Activated naive CD8-positive, alpha-beta T cell treated with anti-CD3 and anti-CD28 coated beads, Interleukin-2, amount 50 U/mL, for 24 hours (primary cell): Measurements from ENCODE around the gene ESAM.

ENCODE experiments used
- ATAC-seq: fragments of 150-1000 bp; cut with Tn5 transposase; one replicate; pipeline ENCODE4 v1.10.0; 2021
- DNase-seq: peaks from one replicate; pipeline ENCODE4 v3.0.0; 2021
- H3K27ac Mint-ChIP-seq: one replicate; pipeline ENCODE4 v1.8.0; 2021; ENCODE audit warnings: mild to moderate bottlenecking, mixed read lengths
- H3K27me3 Mint-ChIP-seq: one replicate; pipeline ENCODE4 v1.8.0; 2021; ENCODE audit warnings: mixed read lengths
- H3K36me3 Mint-ChIP-seq: one replicate; pipeline ENCODE4 v1.8.0; 2021; ENCODE audit warnings: low read depth, mixed read lengths
- H3K4me1 Mint-ChIP-seq: one replicate; pipeline ENCODE4 v1.8.0; 2021; ENCODE audit warnings: mixed read lengths
- H3K4me3 Mint-ChIP-seq: one replicate; pipeline ENCODE4 v1.8.0; 2021; ENCODE audit warnings: mild to moderate bottlenecking, moderate library complexity, mixed read lengths
- H3K9me3 Mint-ChIP-seq: one replicate; pipeline ENCODE4 v1.8.0; 2021; ENCODE audit warnings: mixed read lengths

ESAM gene

DNA sequence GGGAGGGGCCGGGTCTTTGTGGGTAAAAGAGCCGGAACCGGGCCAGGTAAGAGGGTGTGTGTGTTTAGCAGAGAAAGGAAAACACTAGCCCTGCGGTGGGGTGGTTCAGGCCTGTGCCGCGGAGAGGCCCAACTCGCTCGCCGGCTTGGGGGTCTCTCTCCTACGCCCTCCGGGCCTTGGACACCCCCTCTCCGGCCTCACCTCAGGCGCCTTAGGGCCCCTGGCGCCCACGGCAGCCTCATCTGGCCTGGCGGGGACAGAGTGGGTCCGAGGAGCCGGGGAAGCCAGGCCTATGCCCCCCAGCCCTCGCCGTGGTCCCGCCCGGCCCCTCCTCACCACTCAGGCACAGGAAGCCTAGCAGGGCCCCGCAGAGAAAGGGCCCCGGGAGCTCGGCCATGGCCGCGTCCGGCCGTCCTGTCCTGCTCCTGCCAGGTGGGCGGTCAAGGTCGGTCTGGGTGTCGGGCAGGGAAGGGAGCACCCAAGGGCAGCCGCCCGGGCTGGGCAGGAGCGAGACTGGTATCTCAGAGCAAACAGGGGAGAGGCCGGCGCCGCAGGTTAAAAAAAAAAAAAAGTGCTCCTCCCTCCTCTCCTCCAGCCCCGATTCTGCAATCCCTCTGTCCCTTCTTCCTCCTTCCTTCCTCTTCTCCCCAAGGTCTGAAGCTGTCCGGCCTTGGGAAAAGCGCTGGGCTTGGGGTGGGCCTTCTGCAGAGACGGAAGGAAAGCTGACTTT, 10.2 kb downstream of the ESAM start, which contains the start of gene VSIG2:
TSS of gene VSIG2 (minus strand) at position 515 of the 730 bp plus-strand sequence. CDS start at position 397, 118 bp downstream.
- peaks cover 11% of the 10 kb centered on the region for H3K27me3 Mint-ChIP-seq
- DNase-seq (no peak), ATAC-seq (no peak)
- no peaks in the 10 kb centered on the region for H3K36me3 Mint-ChIP-seq
- H3K4me1 Mint-ChIP-seq: peaks cover 15% of the 10 kb centered on the region
- no peaks in the 10 kb centered on the region for H3K9me3 Mint-ChIP-seq
- H3K27ac Mint-ChIP-seq: peak within 1 kb of the TSS; percentile 35
- H3K4me3 Mint-ChIP-seq: peak within 1 kb of the TSS; percentile 58

DNA sequence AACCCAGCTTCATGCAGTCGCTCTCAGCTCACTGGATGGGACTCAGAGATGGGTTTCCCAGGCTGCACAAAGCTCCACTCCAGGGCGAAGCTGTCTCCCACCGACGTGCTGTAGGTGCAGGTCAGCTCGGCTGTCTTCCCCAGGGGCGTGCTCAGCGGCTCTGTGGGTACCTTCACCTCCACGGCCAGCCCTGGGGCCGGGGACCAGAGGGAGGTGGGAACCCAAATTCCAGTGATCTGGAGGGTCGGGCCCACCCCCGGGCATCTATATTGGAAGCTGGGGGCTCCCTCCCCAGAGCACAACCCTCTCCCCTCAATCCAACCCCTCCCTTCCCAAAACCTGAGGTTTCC, 10.7 kb downstream of the ESAM start:
- peaks cover 19% of the 10 kb centered on the region for H3K4me1 Mint-ChIP-seq
- H3K9me3 Mint-ChIP-seq: no peaks in the 10 kb centered on the region
- peaks cover 7% of the 10 kb centered on the region for H3K27me3 Mint-ChIP-seq
- no peak overlapping the region for H3K4me3 Mint-ChIP-seq
- no peak for DNase-seq
- no peak overlapping the region for H3K27ac Mint-ChIP-seq
- ATAC-seq: no peak
- H3K36me3 Mint-ChIP-seq: no peaks in the 10 kb centered on the region

DNA sequence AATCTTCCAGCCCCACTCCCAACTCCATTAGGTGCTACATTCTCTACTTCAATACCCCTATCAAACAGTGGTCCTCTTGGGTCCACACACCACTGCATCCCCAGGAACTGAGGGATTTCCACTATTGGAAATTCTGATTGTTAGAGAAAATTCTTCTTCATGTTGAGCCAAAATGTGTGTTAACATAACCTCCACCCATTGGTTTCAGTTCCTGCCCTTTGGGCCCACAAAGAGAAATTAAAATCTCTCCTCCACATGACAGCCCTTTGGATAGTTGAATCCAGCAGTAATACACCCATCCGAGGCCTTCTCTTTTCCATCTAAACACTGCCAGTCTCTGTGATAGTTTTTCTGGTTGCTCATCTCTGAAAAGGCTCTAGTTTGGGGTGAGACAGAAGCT, 12.2 kb downstream of the ESAM start:
- H3K27ac Mint-ChIP-seq: no peak overlapping the region
- H3K27me3 Mint-ChIP-seq: peaks cover 2% of the 10 kb centered on the region
- no peaks in the 10 kb centered on the region for H3K36me3 Mint-ChIP-seq
- H3K4me1 Mint-ChIP-seq: peaks cover 21% of the 10 kb centered on the region
- no peaks in the 10 kb centered on the region for H3K9me3 Mint-ChIP-seq
- ATAC-seq: no peak
- DNase-seq: no peak
- H3K4me3 Mint-ChIP-seq: no peak overlapping the region

DNA sequence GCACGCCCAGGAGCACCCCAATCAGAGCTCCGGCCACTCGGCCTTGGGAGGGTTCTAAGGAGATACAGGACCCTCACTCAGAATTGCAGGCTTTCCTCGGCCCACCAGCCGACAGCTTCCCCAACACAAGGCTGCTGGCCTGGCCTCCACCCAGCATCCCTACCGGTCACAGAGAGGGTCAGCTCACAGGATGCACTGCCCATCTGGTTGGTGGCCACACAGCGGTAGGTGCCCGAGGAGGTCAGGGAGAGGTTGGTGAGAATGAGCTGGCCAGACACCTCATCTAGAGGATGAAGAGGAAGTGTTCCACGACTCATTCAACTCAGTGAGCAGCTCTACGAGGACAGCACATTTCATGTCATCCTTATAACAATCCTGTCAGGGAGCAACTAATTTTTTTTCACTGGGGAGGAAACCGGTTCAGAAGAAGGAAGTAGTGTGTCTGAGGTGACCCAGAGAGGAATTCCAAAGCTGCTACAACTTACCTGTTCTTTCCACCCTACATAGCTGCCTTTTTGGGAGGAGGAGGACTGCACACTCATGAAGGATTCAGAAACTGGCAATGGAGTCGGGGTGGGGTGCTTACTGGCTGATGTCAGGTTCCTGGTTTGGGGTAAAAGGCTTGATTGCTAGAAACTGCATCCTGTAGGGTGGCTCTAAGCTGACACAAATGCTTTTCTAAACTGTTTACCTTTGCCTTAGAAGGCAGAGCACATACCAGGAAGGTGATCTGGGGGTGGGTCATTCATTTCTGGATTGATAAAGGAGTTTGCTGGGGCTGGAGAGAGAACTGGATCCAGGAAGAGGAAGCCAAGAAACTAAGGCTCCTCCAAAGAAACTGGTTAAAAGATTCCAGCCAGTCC, 13.4 kb downstream of the ESAM start:
- Mint-ChIP-seq H3K4me1 (peaks cover 21% of the 10 kb centered on the region), H3K4me3 (no peak overlapping the region), H3K27me3 (peaks cover 2% of the 10 kb centered on the region), H3K9me3 (no peaks in the 10 kb centered on the region), H3K27ac (no peak overlapping the region), H3K36me3 (no peaks in the 10 kb centered on the region)
- DNase-seq (no peak), ATAC-seq (no peak)

DNA sequence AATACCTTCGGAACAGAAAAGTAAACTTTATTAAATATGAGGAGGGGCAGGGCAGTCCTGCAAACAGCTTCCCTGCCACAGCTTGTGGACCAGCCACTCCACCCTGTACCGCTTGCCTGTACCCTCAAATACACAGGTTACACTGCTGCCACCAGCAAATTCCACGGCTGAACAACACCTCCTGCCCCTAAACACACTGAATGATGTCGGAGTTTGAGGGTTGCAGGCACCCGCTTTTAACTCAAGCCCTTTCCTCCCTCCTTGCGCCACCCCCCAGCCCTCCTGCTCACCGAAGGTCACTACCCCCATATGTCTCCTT, 14.0 kb downstream of the ESAM start:
- ATAC-seq (no peak), DNase-seq (no peak)
- Mint-ChIP-seq H3K9me3 (no peaks in the 10 kb centered on the region), H3K4me3 (no peak overlapping the region), H3K36me3 (no peaks in the 10 kb centered on the region), H3K4me1 (peaks cover 21% of the 10 kb centered on the region), H3K27me3 (peaks cover 2% of the 10 kb centered on the region), H3K27ac (no peak overlapping the region)

DNA sequence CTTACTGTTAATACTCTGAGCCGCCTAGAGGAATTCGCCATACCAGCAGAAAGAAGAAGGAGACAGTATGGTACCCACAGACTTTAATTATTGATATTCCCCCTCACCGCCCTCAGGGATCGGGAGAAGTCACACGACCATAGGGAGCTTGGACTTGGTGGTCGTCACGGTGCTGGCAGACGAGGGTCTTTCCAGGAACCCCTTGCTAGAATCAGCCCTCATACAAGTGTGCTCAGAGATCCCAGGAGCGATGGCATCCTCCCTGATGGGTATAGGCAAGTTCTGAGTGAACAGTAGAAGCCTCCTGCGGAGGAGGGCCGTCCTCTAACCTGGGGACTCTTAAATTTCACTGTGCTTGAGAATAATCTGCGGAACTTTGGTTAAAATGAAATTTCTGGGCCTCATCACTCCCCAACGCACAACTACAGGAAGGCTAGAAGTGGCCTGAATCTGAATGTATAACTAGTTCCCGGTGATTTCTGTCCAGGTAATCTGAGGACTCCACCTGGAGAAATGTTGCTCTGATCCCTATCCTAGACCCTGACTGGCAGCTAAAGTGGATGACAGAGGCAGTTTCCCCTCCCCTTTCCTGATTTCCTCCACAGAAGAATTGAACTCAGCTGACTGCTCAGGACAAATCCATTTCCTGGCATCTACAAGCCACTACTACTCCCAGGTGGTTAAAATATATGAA, 14.5 kb downstream of the ESAM start:
- H3K9me3 Mint-ChIP-seq: no peaks in the 10 kb centered on the region

DNA sequence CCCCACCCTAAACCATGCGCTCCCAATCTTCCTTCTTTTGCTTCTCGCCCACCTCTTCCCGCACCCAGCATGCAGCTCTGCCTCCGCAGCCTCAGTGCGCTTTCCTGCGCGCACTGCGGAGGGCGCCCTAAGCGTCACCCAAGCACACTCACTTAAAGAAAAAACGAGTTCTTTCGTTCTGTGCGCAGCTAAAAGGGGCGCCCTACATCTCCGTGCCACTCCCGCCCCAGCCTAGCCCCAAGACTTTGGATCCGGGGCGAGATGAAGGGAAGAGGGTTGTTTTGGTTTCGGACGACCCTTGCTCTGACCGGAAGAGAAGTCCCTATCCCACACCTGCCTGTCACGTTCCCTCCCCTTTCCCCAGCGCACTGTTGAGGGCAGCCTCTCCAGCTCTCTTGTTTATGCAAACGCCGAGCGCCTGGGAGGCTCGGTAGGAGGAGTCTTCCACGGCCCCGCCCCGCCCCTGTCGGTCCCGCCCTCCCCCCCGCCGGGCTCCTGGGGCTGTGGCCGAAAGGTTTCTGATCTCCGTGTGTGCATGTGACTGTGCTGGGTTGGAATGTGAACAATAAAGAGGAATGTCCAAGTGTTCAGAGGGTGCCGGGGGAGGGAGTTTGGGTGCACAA, 15.4 kb downstream of the ESAM start:
- no peaks in the 10 kb centered on the region for H3K9me3 Mint-ChIP-seq
- peak overlapping the region; percentile 84 for H3K4me3 Mint-ChIP-seq
- H3K36me3 Mint-ChIP-seq: no peaks in the 10 kb centered on the region
- peaks cover 5% of the 10 kb centered on the region for H3K27me3 Mint-ChIP-seq
- peak overlapping the region; percentile 78 for H3K27ac Mint-ChIP-seq
- ATAC-seq (peak; percentile 82), DNase-seq (peak; percentile 79)
- peaks cover 18% of the 10 kb centered on the region for H3K4me1 Mint-ChIP-seq

More for the DNA sequence above, 14.5 kb downstream of the ESAM start:
- DNase-seq: no peak
- Mint-ChIP-seq H3K4me3 (peak overlapping the region; percentile 84), H3K4me1 (peaks cover 19% of the 10 kb centered on the region), H3K27ac (no peak overlapping the region), H3K36me3 (no peaks in the 10 kb centered on the region), H3K27me3 (peaks cover 2% of the 10 kb centered on the region)
- ATAC-seq: no peak

DNA sequence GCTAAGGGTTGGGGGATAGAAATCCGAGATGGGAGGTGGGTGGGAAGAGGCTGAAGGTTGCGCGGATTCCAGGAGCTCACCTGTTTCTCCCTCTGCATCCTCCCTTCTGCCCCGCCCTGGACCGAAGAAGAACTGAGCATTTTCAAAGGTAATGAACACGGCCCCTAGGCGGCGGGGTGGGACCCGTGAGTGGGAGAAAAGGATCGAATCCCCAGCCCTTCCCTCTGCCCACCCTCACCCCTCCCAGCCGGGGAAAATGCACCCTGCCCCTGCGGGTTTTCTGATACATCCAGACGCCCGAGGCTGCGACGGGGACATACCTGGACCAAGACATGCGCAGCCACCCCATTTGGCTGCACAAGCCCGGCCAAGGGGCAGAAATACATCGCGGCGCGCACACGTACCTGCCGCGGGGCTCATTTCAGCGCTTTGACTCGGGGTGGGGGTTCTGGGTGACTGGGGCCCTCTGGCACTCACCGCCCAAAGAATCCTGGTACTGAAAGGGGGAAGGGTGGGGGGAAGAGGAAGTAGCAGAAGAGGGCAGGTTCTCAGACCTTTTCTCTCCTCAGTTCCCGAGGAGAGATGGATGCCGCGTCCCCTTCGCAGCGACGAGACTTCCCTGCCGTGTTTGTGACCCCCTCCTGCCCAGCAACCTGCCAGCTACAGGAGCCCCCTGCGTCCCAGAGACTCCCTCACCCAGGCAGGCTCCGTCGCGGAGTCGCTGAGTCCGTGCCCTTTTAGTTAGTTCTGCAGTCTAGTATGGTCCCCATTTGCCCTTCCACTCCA, 16.1 kb downstream of the ESAM start:
- DNase-seq (peak; percentile 55), ATAC-seq (peak; percentile 6)
- Mint-ChIP-seq H3K9me3 (no peaks in the 10 kb centered on the region), H3K4me1 (peaks cover 18% of the 10 kb centered on the region), H3K27me3 (peaks cover 12% of the 10 kb centered on the region), H3K4me3 (peak overlapping the region; percentile 84), H3K27ac (peak overlapping the region; percentile 78), H3K36me3 (no peaks in the 10 kb centered on the region)

DNA sequence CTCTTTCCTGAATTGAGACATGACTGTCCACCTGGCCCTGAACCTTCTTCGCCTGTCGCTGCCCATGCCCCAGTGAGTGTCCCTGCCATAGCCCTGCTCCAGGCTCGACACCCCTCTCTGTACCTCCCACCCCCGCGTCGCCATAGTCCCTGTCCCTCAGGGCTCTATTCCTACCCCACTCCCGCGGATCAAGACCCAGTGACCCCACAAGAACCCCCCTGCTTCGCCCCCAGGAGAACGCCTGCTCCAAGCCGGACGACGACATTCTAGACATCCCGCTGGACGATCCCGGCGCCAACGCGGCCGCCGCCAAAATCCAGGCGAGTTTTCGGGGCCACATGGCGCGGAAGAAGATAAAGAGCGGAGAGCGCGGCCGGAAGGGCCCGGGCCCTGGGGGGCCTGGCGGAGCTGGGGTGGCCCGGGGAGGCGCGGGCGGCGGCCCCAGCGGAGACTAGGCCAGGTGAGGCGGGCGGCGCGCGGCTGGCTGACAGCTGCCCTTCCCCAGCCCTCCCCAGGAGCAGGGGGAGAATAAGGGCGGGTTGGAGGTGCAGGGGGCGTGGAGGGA, 16.7 kb downstream of the ESAM start:
- Mint-ChIP-seq H3K27ac (no peak overlapping the region), H3K27me3 (peaks cover 15% of the 10 kb centered on the region), H3K36me3 (no peaks in the 10 kb centered on the region), H3K4me1 (peaks cover 24% of the 10 kb centered on the region), H3K9me3 (no peaks in the 10 kb centered on the region), H3K4me3 (peak overlapping the region; percentile 41)
- ATAC-seq (no peak), DNase-seq (no peak)

DNA sequence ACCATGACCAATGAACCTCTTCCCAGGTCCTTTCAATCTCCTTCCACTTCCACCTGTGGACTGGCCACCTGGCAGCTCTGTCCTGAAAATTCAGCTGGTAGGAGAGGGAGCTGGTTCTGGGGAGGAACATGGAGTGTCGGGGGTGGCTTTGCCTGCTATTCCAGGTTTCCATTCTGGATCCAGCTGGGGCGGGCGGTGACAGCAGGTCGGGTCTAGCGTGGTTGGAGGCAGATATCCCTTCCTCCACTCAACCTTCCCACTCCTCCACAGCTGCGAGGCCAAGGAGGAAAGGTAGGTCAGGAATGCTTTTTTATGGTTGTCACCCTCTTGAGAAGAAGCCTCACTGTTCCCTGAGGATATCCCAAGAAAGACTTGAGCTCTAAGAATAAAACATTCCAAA, 19.0 kb downstream of the ESAM start:
- H3K9me3 Mint-ChIP-seq: no peaks in the 10 kb centered on the region
- ATAC-seq (no peak), DNase-seq (no peak)
- no peak overlapping the region for H3K4me3 Mint-ChIP-seq
- no peaks in the 10 kb centered on the region for H3K36me3 Mint-ChIP-seq
- H3K27me3 Mint-ChIP-seq: peaks cover 21% of the 10 kb centered on the region
- no peak overlapping the region for H3K27ac Mint-ChIP-seq
- peaks cover 22% of the 10 kb centered on the region for H3K4me1 Mint-ChIP-seq

DNA sequence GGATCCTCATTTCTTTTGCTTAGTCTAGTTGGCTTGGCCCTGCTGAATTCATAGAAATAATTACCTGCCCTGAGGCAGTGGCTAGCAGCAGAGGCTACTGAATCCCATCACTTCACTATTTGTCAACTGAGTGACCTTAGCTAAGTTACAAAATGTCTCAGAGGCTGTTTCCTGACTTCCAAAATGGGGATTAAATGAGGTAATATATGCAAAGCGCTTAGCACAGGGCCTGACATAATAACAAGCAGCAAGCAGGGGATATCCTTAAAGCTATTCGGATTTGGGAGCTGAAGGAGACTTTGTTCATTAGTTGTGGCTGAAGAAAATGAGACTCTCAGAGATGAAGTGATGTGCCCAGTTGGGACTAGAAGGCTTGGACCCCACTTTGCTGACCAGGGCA, 19.5 kb downstream of the ESAM start:
- H3K4me1 Mint-ChIP-seq: peaks cover 22% of the 10 kb centered on the region
- DNase-seq: no peak
- H3K36me3 Mint-ChIP-seq: no peaks in the 10 kb centered on the region
- peaks cover 21% of the 10 kb centered on the region for H3K27me3 Mint-ChIP-seq
- no peak overlapping the region for H3K27ac Mint-ChIP-seq
- ATAC-seq: no peak
- no peaks in the 10 kb centered on the region for H3K9me3 Mint-ChIP-seq
- H3K4me3 Mint-ChIP-seq: no peak overlapping the region

DNA sequence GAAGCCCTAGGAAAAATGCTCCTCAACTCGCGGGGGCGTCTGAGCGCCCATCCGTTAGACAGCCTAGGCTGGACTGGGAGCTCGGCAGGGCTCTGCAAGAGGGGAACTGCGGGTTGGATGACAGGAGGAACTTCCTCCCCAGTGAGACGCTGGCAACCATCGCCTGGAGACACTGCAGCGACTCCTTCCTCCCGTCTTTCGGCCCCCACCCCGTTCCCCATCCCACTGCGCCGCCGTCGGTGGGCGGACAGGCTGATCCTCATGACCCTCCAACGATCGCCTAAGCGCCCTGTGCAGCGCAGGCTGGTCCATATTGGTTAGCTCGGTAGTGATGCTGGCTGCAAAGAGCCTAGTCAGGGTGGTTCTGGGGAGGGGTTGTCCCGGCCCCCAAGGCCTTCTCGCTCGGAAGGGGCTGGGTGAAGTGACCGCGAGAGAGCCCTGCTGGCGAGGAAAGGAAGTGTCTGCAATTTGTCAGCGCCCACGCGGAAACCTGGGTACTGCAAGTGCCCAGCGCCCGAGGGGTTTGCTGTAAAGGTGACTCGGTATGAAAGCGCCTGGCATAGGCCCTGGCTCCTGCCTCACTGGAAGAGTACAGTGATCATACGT, 21.7 kb downstream of the ESAM start:
- DNase-seq (peak; percentile 69), ATAC-seq (peak; percentile 39)
- Mint-ChIP-seq H3K4me3 (peak overlapping the region; percentile 81), H3K27ac (no peak overlapping the region), H3K4me1 (peaks cover 16% of the 10 kb centered on the region), H3K9me3 (no peaks in the 10 kb centered on the region), H3K27me3 (peaks cover 21% of the 10 kb centered on the region), H3K36me3 (no peaks in the 10 kb centered on the region)

DNA sequence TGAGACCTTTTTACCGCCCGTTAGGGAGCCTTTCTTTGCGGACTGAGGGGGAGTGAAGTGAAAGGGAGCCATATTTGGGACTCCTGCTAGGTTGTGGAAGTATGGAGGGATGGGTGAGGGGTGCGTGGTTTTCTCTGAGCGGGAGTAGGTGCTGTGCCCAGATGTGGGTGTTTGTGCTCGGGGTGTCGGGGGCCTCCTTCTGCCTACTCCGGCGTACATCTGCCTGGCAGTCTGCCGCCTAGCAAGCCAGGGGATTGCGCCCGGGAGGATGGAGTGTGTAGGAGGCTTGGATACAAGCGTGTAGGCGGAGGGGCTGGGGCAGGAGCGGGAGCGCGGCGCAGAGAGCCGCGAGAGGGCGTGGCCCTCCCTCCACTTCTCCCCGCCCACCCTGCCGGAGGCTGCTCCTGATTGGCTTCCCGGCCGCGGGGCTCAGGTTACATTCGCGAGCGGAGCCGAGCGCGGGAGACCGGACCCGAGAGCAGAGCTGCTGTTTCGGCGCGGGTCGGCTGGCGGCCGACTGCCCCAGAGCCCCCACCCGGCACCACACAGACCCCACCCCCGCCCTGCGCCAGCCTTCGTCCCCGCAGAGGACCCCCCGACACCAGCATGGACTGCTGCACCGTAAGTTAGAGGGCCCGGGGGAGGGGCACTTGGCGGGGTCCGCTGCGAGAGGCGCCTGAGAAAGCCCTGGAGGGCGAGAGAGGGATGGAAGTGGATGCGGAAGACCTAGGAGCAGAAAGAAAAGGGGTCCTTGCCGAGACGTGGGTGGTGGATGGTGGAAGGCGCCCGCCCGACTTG, 22.4 kb downstream of the ESAM start, which contains the start of gene NRGN:
TSS of gene NRGN (plus strand) at position 464 of the 798 bp plus-strand sequence. CDS start at position 607, 143 bp downstream.
- H3K36me3 Mint-ChIP-seq: no peaks in the 10 kb centered on the region
- ATAC-seq (peak; percentile 90), DNase-seq (peak; percentile 87)
- H3K9me3 Mint-ChIP-seq: no peaks in the 10 kb centered on the region
- peaks cover 21% of the 10 kb centered on the region for H3K27me3 Mint-ChIP-seq
- H3K4me1 Mint-ChIP-seq: peaks cover 16% of the 10 kb centered on the region
- H3K4me3 Mint-ChIP-seq: peak within 1 kb of the TSS; percentile 81
- no peak within 1 kb of the TSS for H3K27ac Mint-ChIP-seq
